Retinal pigment epithelial cell (primary cell): ENCODE results near the gene ANKRD1.

Experiments
- DNase-seq: peaks from one replicate; pipeline ENCODE4 v3.0.0-alpha.2; 2010; ENCODE audit warnings: low read depth
- H3K4me3 ChIP-seq: 2 replicates; pipeline ENCODE4 v1.5.1; 2011; ENCODE audit warnings: mild to moderate bottlenecking, low read length, control low read depth, moderate library complexity
- CTCF ChIP-seq: conservative IDR thresholded peaks from 2 replicates; pipeline ENCODE4 v1.5.1; 2011; ENCODE audit warnings: low read depth, low read length, control low read depth, inconsistent platforms

The ANKRD1 gene

GRCh38 chr10:90936276-90936659 is 15.4 kb upstream of the ANKRD1 start:
- DNase-seq: no peak
- TF ChIP-seq CTCF: no peak

GRCh38 chr10:90935581-90936275 is 14.8 kb upstream of the ANKRD1 start:
- peak; percentile 20 for DNase-seq
- no peak for TF ChIP-seq CTCF
- no peak overlapping the region for H3K4me3 ChIP-seq

More at GRCh38 chr10:90936276-90936659, 15.4 kb upstream of the ANKRD1 start:
- H3K4me3 ChIP-seq: no peak overlapping the region

DNA sequence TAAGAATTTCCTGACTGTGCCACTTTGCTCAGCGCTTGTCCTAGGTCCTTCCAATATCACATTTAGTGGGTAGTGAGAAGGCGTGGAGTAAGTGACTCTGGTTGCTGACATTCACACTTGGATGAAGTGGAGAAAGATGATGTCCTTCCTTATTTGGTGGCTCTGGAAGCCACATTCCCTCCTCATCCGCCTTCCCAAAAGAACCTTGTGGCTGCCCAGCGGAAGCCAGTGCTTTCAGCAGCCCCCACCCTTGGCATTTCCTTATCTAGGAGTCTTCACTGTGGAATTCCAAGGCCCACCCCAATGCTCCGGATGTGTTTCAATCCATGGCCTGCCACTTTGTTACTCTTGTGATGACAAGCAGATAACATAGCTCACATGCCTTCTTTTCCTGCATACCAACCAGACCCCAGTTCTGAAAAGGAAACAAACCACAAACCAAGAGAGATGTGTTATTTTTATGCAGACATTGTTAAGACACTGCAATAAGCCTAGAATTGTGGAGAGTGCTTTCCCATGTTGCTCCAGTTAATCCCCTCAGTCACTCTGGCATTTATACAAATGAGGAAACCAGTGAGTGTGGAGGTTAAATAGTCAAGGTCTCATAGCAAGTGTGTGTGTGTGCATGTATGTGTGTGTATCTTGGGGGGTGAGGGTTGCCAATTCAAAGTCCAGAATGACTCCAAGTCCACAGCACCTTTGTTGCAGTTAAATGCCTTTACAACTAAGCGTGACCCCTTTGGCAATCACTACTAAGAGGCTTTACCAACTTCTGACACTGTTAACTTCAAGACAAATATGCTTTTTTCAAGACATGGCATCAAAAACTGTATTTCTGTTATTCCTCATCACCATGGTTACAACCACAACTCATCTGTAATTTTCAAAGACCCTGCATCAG is 10.3 kb upstream of the ANKRD1 start:
- peak overlapping the region; percentile 18 for H3K4me3 ChIP-seq
- DNase-seq: peak; percentile 96
- no peak for TF ChIP-seq CTCF

GRCh38 chr10:90930070-90930837 is 9.4 kb upstream of the ANKRD1 start:
- no peak for TF ChIP-seq CTCF
- H3K4me3 ChIP-seq: no peak overlapping the region
- peak; percentile 95 for DNase-seq

DNA sequence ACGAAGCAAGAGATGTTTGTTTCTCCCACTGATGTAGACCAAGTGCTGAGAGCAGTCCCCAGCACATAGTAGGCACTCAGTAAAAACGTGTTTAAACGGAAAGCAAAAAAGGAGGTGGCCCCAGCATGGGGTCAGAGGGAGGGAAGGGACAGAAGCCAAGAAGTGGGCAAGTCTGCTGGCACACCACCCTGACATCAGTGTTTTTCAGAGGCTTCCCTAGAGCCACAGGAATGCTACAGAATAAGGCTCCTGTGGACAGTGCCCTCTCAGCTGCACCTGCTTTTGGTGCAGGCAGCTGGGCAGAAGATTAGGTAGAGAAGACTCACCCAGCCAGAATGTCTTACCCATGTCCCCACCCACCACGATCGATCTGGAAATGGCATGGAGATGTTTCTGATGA is 8.3 kb upstream of the ANKRD1 start:
- TF ChIP-seq CTCF: no peak
- DNase-seq: no peak
- no peak overlapping the region for H3K4me3 ChIP-seq

GRCh38 chr10:90927293-90927692 is 6.4 kb upstream of the ANKRD1 start:
- no peak overlapping the region for H3K4me3 ChIP-seq
- no peak for TF ChIP-seq CTCF
- no peak for DNase-seq
